ENCODE measurements around the gene TMSB10.
"Not testable (repeated sequence)": the region's sequence is repeated elsewhere in the genome, so short reads cannot be mapped to it uniquely, and the experiment has no call there.

Gene TMSB10

DNA sequence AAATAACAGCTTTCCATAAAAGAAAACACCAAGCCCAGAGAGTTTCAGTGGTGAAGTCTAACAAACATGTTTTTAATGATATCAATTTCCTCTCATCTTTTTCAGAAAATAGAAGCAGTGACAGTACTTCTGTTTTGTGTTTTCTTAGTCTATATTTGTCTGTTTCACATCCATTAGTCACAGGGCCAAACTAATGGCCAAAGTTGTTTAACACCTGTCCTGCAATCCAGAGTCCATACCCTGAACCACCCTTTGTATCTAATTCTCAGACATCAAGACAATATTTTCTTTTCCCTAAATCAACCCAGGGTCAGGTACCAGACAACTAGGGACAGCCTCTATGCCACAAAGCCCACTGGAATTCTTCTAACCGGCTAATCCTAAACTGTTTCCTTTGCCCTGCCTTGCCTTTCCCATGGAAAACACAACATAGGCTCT is 25.9 kb downstream of the TMSB10 start:
- DNase-seq (ENCODE audit: low read depth in 2 of 3, low spot score in 2 of 3): no peak

DNA sequence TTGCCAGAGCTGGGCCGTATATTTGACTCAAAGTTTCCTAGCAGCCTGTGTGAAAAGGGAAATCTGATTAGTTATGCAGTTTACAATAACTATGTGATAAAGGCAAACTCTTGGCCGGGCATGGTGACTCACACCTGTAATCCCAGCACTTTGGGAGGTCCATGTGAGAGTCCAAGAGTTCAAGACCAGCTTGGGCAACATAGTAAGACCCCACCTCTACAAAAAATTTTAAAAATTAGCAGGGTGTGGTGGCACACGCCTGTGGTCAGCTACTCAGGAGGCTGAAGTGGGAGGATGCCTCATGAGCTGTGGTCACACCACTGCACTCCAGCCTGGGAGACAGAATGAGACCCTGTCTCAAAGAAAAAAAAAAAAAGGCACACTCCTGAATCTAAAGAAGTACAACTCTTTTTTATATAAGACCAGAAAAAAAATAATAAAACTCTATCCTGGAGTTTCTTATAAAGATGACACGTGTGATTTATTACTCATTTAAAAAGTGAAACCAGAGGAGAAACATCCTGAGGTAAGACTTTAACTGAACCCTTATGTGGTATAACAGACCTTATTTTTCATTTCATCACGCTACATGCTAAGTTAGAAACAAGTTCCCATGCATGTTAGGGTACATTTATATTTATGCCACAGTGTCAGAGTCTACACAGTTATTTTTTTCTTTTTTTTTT is 32.9 kb downstream of the TMSB10 start:
- no peak for DNase-seq (ENCODE audit: low read depth in 2 of 3, low spot score in 2 of 3)

DNA sequence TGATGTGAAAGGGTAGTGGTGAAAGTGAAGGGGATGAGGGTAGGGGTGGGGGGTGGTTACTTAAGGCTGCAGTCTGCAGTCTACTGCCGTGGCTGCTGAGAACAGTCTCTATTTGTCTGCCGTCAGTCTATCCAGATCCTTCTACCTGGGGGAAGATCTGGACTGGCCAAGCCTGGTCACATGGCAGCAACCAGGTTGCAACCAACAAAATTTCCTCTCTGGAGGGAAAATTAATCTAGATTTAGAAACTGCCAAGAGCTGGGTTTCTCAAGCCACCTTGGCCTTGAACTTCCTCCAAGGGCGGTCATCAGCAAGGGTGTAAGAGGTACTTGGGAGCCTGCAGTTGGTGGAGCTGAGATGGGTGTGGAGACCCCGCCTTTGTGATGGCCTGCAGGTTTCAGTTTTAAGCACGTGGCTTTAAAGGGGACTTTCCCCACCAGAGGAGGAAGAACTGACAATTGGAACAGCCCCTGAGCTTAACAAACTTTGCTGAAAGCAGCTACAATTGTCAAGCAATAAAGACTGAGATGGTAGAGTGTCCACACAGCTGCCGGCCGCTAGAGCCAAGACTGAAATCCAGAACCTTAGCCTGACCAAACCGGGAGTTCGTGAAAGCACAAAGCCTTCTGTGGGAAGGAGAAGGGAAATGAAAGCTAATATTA is 34.1 kb downstream of the TMSB10 start:
- peak in 2 of 3 experiments; percentile 48 to 56 for DNase-seq (ENCODE audit: low read depth in 2 of 3, low spot score in 2 of 3)

DNA sequence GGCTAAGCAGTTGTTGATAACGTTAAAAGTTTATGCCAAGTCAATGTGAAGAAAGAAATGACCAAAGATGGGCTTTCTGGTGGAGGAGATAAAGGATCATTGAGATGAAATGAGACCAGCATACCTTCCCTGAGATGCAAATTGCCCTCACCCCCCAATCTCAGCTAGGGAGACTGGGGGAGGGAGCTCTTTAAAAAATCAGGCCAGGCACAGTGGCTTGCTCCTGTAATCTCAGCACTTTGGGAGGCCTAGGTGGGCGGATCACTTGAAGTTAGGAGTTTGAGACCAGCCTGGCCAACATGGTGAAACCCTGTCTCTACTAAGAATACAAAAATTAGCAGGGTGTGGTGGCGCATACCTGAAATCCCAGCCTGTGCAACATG is 34.6 kb downstream of the TMSB10 start:
- DNase-seq (ENCODE audit: low read depth in 2 of 3, low spot score in 2 of 3): no peak

DNA sequence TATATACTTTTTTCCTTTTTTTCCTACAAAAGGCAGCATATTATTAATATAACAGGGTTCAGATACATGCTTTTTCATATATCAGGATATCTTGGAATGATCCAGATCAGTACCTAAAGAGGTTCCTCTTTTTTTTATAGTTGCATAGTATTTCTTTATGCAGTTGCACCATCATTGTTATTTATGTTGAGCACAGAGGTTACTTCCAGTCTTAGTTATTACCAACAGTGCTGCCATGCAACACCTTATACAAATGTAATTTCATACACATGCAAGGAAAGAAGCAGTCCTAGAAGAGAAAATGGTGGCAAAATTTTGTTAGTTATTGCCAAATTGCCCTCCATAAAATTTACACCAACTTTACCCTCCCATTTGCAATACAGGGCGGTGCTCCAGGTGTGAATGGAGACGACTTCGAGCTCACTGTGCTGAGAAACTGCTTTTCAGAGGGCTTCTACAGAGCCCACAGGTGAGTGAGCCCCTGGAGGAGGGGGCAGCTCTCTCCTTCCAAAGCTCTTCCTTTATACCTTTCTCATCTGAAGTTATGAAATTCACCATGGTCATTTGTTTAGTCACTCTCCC is 35.5 kb downstream of the TMSB10 start:
- no peak for DNase-seq (ENCODE audit: low read depth in 2 of 3, low spot score in 2 of 3)

DNA sequence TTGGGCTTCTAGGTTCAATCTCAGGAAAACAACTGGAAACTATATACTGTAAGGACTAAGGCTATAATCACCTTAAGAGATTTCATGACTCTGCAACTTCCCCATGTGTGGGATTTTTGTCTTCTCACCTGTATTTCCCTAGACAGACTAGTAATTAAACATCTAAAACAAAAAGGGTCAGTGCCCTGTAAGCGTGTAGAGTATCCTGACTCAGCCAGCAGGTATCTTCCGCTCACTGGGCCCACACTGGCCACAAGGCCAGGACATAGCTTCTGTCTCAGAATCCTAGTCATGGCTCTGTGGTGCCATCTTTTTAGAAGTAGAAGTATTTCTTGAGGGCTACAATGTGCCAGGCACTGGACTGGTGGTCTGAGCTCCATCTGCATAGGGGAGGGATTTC is 36.7 kb downstream of the TMSB10 start:
- no peak for DNase-seq (ENCODE audit: low read depth in 2 of 3, low spot score in 2 of 3)

DNA sequence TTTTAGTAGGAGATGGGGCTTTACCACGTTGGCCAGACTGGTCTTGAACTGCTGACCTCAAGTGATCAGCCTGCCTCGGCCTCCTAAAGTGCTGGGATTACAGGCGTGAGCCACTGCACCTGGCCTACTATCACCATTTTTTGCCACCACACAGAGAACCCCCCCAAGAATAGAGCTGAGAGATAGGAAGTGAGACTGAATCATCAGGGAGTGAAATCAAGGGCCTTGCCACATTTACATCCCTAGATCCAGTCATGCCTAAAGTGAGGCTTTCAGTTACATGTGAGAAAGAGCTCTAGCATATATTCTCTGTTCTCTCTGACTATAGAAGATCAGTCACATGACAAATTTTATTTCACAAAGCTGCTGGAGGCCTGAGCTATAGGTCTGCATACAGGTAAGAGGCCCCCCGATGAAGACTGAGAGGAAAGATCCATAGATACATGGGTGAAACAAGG is 37.5 kb downstream of the TMSB10 start:
- no peak for DNase-seq (ENCODE audit: low read depth in 2 of 3, low spot score in 2 of 3)

DNA sequence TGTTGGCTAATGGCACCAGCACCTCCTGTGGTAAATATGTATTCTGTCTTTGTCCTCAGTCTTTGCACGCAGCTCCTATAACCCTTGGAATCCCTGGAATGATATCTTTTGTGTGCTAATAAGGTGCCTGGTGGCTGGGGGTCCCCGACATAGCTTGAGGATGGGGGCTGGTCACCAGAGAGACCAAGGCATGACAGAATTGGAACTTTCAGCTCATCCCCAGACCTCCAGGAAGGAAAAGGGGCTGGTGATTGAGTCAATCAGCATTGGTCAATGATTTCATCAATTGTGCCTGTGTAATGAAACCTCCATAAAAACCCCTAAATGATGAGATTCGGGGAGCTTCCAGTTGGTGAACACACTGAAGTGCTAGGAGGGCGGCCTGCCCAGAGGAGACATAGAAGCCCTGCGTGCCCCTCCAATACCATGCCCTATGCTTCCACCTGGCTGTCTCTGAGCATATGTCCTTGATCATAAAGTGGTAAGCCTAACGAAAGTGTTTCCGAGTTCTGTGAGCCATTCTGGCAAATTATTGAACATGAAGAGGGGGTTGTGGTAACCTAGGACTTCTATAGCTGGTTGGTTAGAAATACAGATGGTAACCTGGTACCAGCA is 38.9 kb downstream of the TMSB10 start:
- DNase-seq (ENCODE audit: low read depth in 2 of 3, low spot score in 2 of 3): no peak

DNA sequence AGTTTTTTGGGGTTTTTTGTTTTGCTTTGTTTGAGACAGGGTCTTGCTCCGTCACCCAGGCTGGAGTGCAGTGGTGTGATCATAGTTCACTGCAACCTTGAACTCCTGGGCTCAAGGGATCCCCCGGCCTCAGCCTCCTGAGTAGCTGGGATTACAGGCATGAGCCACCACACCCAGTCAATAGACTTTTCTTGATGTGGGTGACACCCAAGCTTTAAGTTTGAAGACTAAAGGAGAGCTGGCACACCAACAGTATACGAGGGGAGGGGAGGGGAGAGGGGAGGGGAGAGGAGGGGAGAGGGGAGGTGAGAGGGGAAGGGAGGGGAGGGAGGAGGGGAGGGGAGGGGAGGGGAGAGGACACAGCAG is 40.4 kb downstream of the TMSB10 start:
- DNase-seq (ENCODE audit: low read depth in 2 of 3, low spot score in 2 of 3): not testable (repeated sequence)

DNA sequence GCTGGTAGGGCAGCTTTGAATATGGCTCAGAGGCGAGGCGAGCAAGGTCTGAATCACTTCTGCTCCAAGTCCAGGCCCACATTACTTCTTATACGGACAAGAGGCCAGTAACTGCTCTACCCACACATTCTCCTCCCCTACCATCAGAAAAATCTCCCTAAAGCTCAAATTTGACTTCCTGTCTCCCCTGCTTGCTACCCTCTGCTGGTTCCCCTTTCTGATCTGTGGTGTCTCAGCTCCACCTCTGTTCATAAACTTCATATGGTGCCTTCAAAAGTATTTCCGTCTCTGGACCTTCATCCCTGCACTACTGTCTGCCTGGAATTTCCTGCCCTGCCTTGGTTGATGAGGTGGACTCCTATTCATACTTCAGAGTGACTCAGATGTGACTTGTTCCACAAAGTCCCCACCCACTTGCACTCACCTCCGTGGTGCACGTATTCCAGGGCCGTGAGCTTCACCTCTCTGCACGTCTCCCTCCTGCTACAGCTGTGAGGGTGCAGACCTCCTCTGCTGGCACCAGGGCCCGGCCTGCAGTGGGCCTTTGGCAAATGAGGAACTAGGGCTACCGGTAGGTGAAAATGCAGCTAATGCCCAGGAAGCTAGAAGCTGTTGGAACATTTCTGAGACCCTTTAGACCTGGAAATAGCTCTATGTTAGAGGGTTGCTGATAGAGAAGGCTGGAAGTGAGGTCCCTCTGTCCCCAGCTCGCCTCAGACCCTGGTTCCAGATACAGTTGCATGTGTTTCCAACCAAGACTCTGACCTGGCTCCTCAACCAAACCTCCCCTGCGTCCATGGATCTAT is 41.0 kb downstream of the TMSB10 start:
- DNase-seq (ENCODE audit: low read depth in 2 of 3, low spot score in 2 of 3): peak in 2 of 3 experiments; percentile 42 to 56

DNA sequence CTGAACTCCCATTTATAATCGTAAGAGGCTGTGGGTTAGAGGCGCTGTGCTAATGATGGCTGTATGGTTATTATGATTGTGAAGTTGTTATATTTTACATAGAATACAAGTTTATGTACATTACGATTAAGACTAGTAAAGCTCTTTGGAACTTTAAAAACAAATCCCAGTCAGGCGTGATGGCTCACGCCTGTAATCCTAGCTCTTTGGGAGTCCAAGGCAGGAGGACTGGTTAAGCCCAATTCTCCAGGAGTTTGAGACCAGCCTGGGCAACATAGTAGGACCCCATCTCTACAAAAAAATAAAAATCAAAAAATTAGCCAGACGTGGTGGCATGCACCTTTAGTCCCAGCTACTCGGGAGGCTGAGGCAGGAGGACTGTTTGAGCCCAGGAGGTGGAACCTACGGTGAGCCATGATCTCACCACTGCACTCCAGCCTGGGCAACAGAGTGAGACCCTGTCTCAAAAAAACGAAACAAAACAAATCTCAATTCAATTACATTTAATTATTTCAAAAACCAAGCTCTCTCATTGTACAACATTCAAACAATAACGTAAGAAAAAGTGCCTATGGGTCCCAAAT is 41.6 kb downstream of the TMSB10 start:
- DNase-seq (ENCODE audit: low read depth in 2 of 3, low spot score in 2 of 3): no peak

DNA sequence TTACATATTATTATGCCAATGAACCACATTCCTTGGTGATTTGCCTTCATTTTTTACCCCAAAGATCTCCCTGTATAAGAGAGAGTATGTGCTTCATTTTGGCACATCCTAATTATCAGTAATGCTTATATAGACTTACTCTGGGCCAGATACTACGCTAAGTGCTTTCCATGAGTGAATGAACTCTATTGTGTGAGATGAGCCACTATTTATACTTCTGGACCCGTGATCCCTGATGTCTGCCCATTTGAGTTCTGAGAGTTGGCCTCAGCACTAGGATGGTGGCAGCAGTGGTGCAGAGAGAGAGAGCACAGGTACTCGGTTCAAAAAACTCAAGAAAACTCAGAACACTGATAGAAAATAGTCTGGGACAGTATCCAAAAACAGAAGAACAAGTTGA is 48.1 kb downstream of the TMSB10 start:
- DNase-seq (ENCODE audit: low read depth in 2 of 3, low spot score in 2 of 3): no peak

DNA sequence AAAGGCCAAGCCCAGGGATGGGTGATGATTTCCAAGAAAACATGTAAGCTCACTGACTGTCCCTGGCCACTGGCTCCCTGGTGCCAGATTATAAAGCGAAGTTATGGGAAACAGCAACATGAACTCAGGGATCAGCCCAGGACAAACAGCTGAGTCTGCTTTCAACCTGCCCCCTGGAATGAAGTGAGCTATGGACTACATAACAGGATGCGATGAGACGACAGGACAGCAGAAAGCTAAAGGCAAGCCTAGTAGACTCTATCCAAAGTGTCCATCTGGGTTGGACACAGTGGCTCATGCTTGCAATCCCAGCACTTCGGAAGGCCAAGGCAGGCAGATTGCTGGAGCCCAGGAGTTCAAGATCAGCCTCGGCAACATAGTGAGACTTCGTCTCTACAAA is 48.9 kb downstream of the TMSB10 start:
- no peak for DNase-seq (ENCODE audit: low read depth in 2 of 3, low spot score in 2 of 3)
